Glomerular endothelial cell (primary cell): Measurements from ENCODE around the gene IL16. TPM values are rescaled to one million over a fixed set of nuclear protein-coding genes. Genes with fewer than 3 reads are reported as not detected.

ENCODE experiments used
- DNase-seq: peaks from one replicate; pipeline ENCODE4 v3.0.0-alpha.2; 2011; ENCODE audit warnings: low read depth, low spot score; ENCODE audit errors: extremely low read depth
- total RNA-seq: library from RNA; depleted of rRNA; stranded (reverse); fragments of >200 nt; gene quantifications from 2 replicates; pipeline ENCODE4 v1.2.3, GENCODE V29; 2015

The IL16 gene
- total RNA-seq, 1 donor from 2014 or later: 3.3 TPM

DNA sequence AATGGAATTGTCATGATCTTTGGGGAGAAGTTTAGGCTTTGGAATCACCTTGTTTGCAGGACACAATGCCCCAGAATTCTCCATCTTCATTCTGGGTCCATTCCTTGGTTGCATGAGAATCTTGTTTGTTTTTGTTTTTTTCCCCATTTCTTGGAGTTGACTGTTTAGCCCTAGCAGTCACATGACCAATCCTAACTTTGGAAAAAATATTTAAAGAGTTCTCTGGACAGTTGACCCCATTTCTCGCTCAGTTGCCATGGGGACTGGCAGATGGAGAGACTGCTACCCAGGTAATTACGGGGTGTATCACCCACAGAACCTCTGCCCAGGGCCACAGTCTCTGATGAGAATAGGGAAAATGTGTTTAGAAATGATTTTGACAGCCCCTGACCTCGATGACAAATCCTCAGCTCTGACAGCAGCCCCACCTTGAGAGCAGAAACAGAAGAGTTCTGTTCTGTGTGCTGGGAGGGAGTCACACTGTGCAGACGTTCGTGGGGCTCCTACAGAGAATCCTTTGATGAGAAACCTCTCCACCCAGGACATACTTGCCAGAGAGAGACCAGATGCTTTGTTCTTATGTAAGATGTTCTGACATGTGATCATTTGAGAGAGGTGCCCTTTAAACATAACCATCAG, 57.7 kb downstream of the IL16 start:
- DNase-seq: no peak

DNA sequence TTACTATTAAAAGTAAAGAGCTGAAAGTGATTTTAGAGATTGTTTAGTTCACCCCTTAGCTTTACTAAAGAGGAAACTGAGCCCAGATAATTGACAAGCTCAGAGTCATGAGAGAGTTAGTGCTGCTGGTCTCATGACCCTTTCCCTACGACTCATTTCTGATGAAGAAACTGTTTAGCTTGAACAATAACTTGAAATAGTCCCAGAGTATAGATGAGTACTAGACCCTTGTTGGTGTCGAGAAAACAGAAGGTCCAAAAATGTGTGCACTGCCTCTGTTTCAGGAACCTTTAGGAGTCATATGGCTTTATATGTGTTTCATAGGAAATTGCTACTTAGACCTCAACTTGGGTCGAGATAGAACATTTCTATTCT, 58.2 kb downstream of the IL16 start:
- no peak for DNase-seq

DNA sequence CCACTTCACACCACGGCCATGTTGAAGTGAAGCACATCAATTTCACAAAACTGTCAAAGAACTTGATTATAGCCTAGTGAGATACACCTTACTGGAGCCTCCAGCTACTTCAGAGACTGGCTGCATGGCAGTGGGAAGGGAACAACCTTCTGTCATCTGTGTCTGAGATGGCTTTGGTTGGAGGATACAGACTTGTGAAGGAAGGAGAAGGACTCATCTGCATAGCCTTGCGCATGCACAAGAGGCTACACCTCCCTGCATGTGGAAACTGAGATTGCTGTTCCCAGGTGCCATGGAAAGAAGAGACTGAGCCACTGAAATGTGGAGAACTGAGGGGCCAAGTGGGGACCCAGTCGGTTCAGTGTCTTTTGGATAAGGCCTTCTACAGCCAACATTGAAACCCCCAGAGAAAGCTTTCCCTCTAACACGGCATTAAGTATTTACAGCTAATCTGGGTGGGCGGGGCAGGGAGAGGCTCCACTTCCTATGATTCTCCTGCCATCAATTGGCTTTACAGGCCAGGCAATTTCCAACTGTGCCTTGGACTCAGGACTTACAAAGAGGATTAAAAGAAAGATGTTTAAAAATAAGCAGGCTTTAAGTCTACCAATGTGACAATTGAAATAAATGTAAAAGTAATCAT, 58.8 kb downstream of the IL16 start:
- no peak for DNase-seq

DNA sequence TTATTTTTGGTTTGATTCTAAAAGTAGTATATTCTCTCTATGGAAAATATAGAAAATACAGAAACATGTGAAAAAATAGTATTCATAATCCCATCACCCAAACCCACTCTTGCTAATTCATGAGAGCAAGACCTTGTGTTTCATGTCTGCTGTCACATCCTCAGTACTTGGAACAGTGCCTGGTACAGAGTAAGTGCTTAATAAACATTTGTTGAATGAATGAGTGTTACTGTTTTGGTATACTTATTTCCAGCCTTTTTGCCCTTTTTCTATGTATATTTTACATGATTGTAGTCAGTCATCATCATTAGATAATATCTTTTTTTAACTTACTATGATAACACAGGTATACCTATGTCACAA, 59.3 kb downstream of the IL16 start:
- DNase-seq: no peak

DNA sequence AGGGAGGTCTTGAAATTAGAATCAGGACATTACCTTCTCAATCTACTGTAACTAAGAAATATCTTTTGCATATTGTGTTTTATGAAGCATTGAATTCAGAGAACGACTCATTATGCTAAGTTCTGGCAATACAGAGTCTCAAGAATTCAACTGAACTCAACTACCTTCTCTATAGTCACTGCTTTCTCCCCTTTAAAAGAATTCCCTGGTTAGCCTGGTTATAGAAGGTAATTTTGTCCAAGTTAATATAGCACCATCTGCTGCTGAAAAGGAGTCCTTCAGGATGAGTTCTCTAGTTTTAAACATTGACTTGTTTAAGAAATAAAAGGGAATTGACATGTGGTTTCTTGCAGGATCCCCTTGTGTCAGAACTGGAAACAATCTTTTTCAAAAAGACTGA, 60.2 kb downstream of the IL16 start:
- DNase-seq: no peak

GRCh38 chr15:81257435-81257834, 60.8 kb downstream of the IL16 start:
- no peak for DNase-seq

DNA sequence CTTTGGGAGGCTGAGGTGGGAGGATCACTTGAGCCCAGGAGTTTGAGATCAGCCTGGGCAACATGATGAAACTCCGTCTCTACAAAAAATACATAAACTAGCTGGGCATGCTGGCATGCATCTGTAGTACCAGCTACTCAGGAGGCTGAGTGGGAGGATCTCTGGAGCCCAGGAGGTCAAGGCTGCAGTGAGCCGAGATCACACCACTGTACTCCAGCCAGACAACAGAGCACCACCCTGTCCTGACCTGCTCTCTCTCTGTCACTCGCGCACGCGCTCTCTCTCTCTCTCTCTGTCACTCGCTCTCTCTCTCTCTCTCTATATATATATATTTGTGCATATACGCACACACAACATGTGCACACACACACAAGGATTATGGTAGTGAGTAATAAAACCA, 61.8 kb downstream of the IL16 start:
- DNase-seq: no peak

DNA sequence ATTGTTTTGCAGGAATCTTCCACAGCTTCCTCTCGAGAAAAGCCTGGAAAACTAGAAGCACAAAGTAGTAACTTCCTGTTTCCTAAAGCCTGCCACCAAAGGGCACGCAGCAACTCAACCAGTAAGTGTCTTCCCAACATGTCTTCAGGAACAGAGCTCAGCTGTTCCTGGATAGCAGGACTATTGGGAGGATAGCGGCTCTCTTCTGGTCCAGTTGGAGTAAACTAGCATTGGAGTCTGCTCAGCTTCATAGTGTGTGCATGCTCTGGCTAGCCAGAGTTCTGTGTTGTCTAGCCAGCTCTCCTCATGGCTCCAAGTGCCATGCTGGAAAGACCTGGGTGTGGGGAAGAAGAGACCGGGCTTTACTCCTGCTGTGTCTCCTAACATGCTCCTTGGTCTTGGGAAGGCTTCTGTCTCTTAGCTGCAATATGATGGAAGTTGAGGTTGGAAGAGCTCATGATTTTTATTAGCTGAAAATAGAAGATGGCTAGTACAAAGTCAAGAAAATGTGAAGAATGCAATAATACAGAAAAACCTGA, 63.1 kb downstream of the IL16 start:
- DNase-seq: no peak

DNA sequence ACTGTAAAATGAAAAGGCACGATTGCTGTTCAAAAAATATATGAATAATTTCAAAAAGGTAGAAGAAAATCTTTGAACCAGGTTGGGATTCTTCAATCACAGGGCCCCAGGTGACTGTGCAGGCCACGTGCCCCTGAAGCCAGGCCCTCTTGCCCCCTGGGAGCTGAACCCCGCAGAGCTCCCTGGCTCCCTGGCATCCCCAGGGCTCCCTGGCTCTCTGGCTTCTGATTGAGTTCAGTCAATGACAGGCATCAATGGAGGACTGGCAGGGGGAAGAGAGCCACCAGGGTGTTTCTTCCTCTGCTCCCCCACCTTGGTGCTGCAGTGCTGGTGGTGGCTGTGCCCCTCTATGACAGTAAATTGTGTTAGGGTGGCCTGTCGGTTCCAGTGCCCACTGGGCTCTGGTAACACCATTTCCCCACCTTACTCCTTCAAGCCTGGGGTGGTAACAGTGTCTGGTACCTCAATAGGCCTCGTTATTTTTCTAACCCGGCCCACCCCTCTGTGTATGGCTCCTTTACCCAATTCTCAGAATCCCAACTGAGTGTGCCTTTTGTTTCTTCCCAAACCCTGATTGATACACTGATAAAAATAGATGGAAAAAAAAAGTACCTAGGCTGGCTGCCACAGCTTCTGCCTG, 64.6 kb downstream of the IL16 start:
- no peak for DNase-seq

- no peak for DNase-seq
Measured at GRCh38 chr15:81263477-81263876, 66.8 kb downstream of the IL16 start.

- DNase-seq: no peak
Measured at GRCh38 chr15:81264072-81264857, 67.6 kb downstream of the IL16 start.

- DNase-seq: no peak
Measured at GRCh38 chr15:81265256-81265943, 68.7 kb downstream of the IL16 start.

GRCh38 chr15:81265944-81266775, 69.5 kb downstream of the IL16 start:
- peak; percentile 64 for DNase-seq

- no peak for DNase-seq
Measured at GRCh38 chr15:81268340-81268739, 71.7 kb downstream of the IL16 start.

- DNase-seq: no peak
Measured at GRCh38 chr15:81268881-81269601, 72.4 kb downstream of the IL16 start.

GRCh38 chr15:81270188-81270587, 73.5 kb downstream of the IL16 start:
- DNase-seq: no peak

DNA sequence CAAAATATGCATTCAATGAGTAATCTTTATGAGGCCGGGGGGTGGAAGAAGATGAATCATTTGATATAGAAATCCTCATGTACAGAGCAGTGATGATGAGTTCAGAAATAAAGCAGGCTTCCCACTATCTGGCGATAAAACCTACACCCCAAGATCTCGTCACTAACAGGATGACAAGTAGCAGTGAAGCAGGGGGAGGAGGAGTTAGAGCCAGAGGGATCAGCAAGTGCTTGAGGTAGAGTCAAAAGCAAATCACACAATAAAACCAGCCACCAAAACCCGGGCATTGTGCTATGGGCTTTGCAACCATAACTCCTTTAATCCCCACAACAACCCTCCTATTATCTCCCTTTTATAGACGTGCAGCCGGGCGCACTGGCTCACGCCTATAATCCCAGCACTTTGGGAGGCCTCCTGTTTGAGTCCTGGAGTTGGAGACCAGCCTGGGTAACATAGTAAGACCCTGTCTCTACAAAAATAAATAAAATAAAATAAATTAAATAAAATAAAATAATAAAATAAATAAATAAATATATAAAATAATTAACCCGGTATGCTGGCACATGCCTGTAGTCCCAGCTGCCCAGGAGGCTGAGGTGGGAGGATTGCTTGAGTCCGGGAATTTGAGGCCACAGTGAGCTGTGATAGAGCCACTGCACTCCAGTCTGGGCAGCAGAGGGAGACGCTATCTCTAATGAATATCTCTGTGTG, 74.3 kb downstream of the IL16 start:
- DNase-seq: no peak

- no peak for DNase-seq
Measured at GRCh38 chr15:81271761-81272644, 75.3 kb downstream of the IL16 start.
